CD14-positive monocyte (primary cell): ENCODE data around the gene ACIN1. TPM values are rescaled to one million over a fixed set of nuclear protein-coding genes. Genes with fewer than 3 reads are reported as not detected.

Experiments used
- DNase-seq, 3 donors: peaks; one replicate each; pipeline ENCODE4 v3.0.0-alpha.2; 2011 to 2022
- H2AFZ ChIP-seq: 2 replicates; pipeline ENCODE4 v1.6.0; 2012; ENCODE audit warnings: mild to moderate bottlenecking, low read depth, low read length, inconsistent platforms; ENCODE audit not compliant: insufficient read depth, poor library complexity, severe bottlenecking
- H3K27ac ChIP-seq, 2 donors: 1 replicate in 1 of 2; 2 replicates in 1 of 2; pipeline ENCODE4 v1.5.1; 2012 to 2013; ENCODE audit warnings: low read length in 2 of 2, control low read depth in 1 of 2, inconsistent platforms in 1 of 2, low read depth in 1 of 2, mild to moderate bottlenecking in 1 of 2
- H3K27me3 ChIP-seq, 2 donors: one replicate each; pipeline versions ENCODE4 v1.6.0 to v1.6.1; 2011 to 2013; ENCODE audit warnings: low read length in 2 of 2; ENCODE audit not compliant: control insufficient read depth in 2 of 2, insufficient read depth in 2 of 2
- H3K36me3 ChIP-seq, 2 donors: replicated peaks in 1 of 2; 1 replicate in 1 of 2; 2 replicates in 1 of 2; pipeline versions ENCODE4 v1.5.1 to v1.6.1; 2012 to 2013; ENCODE audit warnings: low read length in 2 of 2, control low read depth in 1 of 2, inconsistent platforms in 1 of 2, mild to moderate bottlenecking in 1 of 2; ENCODE audit not compliant: insufficient read depth in 2 of 2, control insufficient read depth in 1 of 2
- H3K4me1 ChIP-seq, 2 donors: 1 replicate in 1 of 2; 2 replicates in 1 of 2; pipeline versions ENCODE4 v1.5.1 to v1.6.1; 2012 to 2013; ENCODE audit warnings: low read length in 2 of 2, control low read depth in 1 of 2, inconsistent platforms in 1 of 2, mild to moderate bottlenecking in 1 of 2, moderate library complexity in 1 of 2; ENCODE audit not compliant: insufficient read depth in 2 of 2, control insufficient read depth in 1 of 2
- H3K4me2 ChIP-seq: replicated peaks from 2 replicates; pipeline ENCODE3; 2012; ENCODE audit warnings: low read length, moderate library complexity, mild to moderate bottlenecking; ENCODE audit not compliant: poor library complexity, severe bottlenecking; ENCODE audit errors: extremely low read depth
- H3K4me3 ChIP-seq, 3 experiments: fragments of 200-600 bp in 1 of 3; sonication (generic) in 1 of 3; replicated peaks in 1 of 3; 1 replicate in 2 of 3; 2 replicates in 1 of 3; pipeline ENCODE4 v1.5.1; 2011 to 2013; ENCODE audit warnings: low read length in 3 of 3, mild to moderate bottlenecking in 3 of 3, control low read depth in 2 of 3, low read depth in 2 of 3, inconsistent platforms in 1 of 3, moderate library complexity in 1 of 3
- H3K79me2 ChIP-seq: 2 replicates; pipeline ENCODE4 v1.6.0; 2012; ENCODE audit warnings: mild to moderate bottlenecking, control low read depth, inconsistent platforms, low read length, moderate library complexity; ENCODE audit not compliant: insufficient read depth
- H3K9ac ChIP-seq: 2 replicates; pipeline ENCODE4 v1.6.0; 2017; ENCODE audit warnings: low read length, mild to moderate bottlenecking; ENCODE audit not compliant: insufficient read depth, poor library complexity, severe bottlenecking
- H3K9me3 ChIP-seq, 2 donors: replicated peaks in 1 of 2; 1 replicate in 1 of 2; 2 replicates in 1 of 2; pipeline versions ENCODE4 v1.5.1 to v1.6.1; 2012 to 2013; ENCODE audit warnings: low read length in 2 of 2, control low read depth in 1 of 2; ENCODE audit not compliant: control insufficient read depth in 1 of 2, insufficient read depth in 1 of 2
- H4K20me1 ChIP-seq: 2 replicates; pipeline ENCODE4 v1.6.0; 2012; ENCODE audit warnings: mild to moderate bottlenecking, low read length, control low read depth, moderate library complexity; ENCODE audit not compliant: insufficient read depth
- H3K27ac Mint-ChIP-seq, 7 donors: one replicate each; pipeline ENCODE4 v1.8.0; 2020; ENCODE audit warnings: mild to moderate bottlenecking in 7 of 7, mixed read lengths in 7 of 7, moderate library complexity in 6 of 7, inconsistent platforms in 2 of 7
- H3K27me3 Mint-ChIP-seq, 3 donors: one replicate each; pipeline ENCODE4 v1.8.0; 2021 to 2022; ENCODE audit warnings: low read depth in 3 of 3, mild to moderate bottlenecking in 3 of 3, mixed read lengths in 3 of 3, moderate library complexity in 3 of 3, inconsistent platforms in 1 of 3
- H3K36me3 Mint-ChIP-seq, 2 donors: one replicate each; pipeline ENCODE4 v1.8.0; 2020; ENCODE audit warnings: mixed read lengths in 2 of 2, inconsistent platforms in 1 of 2, mild to moderate bottlenecking in 1 of 2
- H3K4me1 Mint-ChIP-seq: one replicate; pipeline ENCODE4 v1.8.0; 2020; ENCODE audit warnings: mild to moderate bottlenecking, mixed read lengths
- H3K4me3 Mint-ChIP-seq, 2 donors: one replicate each; pipeline ENCODE4 v1.8.0; 2020; ENCODE audit warnings: mild to moderate bottlenecking in 2 of 2, mixed read lengths in 2 of 2, moderate library complexity in 1 of 2
- H3K9me3 Mint-ChIP-seq, 7 donors: one replicate each; pipeline ENCODE4 v1.8.0; 2020 to 2022; ENCODE audit warnings: mixed read lengths in 7 of 7, mild to moderate bottlenecking in 6 of 7, moderate library complexity in 6 of 7, inconsistent platforms in 2 of 7
- WGBS: methylation state at CpG from one replicate; pipeline ENCODE4 v1.1.5; 2013; ENCODE audit warnings: missing lambda C conversion rate; ENCODE audit not compliant: insufficient coverage; 5-methylcytosine and 5-hydroxymethylcytosine counted together
- intact Hi-C, 2 donors: fragments of 100-400 bp; cut with micrococcal nuclease; formaldehyde crosslinking; loops; one replicate each; pipeline versions ENCODE4 v1.15.0 to v1.15.1; 2023
- polyA plus RNA-seq, 3 donors: library from polyadenylated mRNA; depleted of rRNA in 1 of 3; unstranded in 2 of 3; stranded (reverse) in 1 of 3; fragments of 300-500 nt in 2 of 3; fragments of >200 nt in 1 of 3; fragmentation: Illumina TruSeq in 2 of 3; gene quantifications; 1 replicate in 2 of 3; 2 replicates in 1 of 3; pipeline ENCODE4 v1.2.3, GENCODE V29; 2012 to 2021
- TF ChIP-seq, protein P1 (sequence below): fragments of 200-600 bp; IDR thresholded peaks from one replicate; pipeline ENCODE4 v1.8.0; 2022; ENCODE audit warnings: antibody characterized with exemption, mild to moderate bottlenecking

ACIN1 gene
- polyA plus RNA-seq, 3 donors: 2.8 to 159 (median 5.4) TPM

DNA sequence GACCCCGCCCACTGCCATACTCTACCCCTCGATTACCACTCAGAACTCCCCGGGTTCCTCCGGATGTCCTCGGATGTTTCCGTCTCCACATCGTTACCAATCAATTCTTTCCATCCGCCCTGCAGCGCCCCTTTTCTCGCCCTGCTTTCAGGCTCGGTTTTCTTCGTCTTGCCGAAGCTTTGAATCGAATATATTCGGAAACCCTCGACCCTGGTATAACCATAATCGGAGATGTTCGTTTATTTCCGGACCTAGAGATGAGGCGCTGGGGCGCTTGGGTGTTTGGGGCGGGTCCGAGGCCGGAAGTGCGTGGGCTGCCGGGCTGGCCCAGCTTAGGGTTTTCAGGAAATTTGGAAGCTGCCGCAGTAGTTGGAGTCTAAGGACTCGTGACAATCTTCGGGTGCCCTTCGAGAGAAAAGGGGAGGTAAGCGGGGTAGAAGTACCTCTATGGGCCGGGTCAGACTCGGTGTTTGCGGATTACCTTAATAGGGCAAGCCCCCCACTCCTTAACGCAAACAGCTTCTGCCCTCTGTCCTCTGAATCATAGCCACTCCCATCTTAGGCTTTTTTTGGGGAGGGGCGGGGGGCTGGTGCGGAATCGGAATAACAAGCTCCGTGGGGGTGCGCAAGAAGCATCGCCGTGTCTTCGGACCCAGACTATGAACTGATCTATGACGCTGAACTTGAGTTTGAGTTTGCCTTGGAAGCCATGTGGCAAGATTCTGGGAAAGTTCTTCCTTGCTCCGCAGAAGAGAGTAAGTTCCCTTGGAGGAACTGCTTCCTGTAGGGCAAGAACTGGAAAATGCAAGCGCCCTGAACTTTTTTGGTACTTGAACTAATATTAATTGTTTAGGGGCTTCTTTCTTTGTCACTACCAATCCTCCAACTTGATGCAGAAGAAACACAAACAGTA is 516 bp upstream of the ACIN1 start, which contains the start of gene C14orf119:
Gene C14orf119, plus strand, starts transcription at position 310 of the 913 bp plus-strand sequence. CDS start 2,154 bp downstream, outside the sequence.
- Histone ChIP-seq H3K4me2 (peak within 1 kb of the TSS; percentile 88), H3K36me3 (peaks cover 44 to 55% of the 10 kb centered on the region in 2 donors), H3K27ac (peak within 1 kb of the TSS; percentile 95 to 96), H3K4me1 (peaks cover 21 to 35% of the 10 kb centered on the region in 2 donors), H3K9ac (peak within 1 kb of the TSS; percentile 98), H4K20me1 (peaks cover 61% of the 10 kb centered on the region), H3K79me2 (peaks cover 88% of the 10 kb centered on the region), H2AFZ (peak within 1 kb of the TSS; percentile 89), H3K9me3 (no peaks in the 10 kb centered on the region), H3K27me3 (no peaks in the 10 kb centered on the region), H3K4me3 (peak within 1 kb of the TSS; percentile 80 to 98 (median 88))
- H3K4me1 Mint-ChIP-seq: peaks cover 21% of the 10 kb centered on the region
- H3K27ac Mint-ChIP-seq: no peak within 1 kb of the TSS
- H3K9me3 Mint-ChIP-seq: no peaks in the 10 kb centered on the region
- WGBS: under 1% methylated on average over 29 of the region's 46 CpGs
- H3K36me3 Mint-ChIP-seq: peaks cover 46 to 51% of the 10 kb centered on the region in 2 donors
- intact Hi-C loops: loop anchor here (5.0 to 10.0 kb wide), 2 partner anchors 189 to 227 kb away; partner anchors contain the start of genes HOMEZ (in 1 of the 2) and PABPN1 (in 1 of the 2)
- DNase-seq: peak; percentile 100
- TF ChIP-seq, protein P1, sequence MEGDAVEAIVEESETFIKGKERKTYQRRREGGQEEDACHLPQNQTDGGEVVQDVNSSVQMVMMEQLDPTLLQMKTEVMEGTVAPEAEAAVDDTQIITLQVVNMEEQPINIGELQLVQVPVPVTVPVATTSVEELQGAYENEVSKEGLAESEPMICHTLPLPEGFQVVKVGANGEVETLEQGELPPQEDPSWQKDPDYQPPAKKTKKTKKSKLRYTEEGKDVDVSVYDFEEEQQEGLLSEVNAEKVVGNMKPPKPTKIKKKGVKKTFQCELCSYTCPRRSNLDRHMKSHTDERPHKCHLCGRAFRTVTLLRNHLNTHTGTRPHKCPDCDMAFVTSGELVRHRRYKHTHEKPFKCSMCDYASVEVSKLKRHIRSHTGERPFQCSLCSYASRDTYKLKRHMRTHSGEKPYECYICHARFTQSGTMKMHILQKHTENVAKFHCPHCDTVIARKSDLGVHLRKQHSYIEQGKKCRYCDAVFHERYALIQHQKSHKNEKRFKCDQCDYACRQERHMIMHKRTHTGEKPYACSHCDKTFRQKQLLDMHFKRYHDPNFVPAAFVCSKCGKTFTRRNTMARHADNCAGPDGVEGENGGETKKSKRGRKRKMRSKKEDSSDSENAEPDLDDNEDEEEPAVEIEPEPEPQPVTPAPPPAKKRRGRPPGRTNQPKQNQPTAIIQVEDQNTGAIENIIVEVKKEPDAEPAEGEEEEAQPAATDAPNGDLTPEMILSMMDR: no peak
- no peaks in the 10 kb centered on the region for H3K27me3 Mint-ChIP-seq
- H3K4me3 Mint-ChIP-seq: no peak within 1 kb of the TSS

DNA sequence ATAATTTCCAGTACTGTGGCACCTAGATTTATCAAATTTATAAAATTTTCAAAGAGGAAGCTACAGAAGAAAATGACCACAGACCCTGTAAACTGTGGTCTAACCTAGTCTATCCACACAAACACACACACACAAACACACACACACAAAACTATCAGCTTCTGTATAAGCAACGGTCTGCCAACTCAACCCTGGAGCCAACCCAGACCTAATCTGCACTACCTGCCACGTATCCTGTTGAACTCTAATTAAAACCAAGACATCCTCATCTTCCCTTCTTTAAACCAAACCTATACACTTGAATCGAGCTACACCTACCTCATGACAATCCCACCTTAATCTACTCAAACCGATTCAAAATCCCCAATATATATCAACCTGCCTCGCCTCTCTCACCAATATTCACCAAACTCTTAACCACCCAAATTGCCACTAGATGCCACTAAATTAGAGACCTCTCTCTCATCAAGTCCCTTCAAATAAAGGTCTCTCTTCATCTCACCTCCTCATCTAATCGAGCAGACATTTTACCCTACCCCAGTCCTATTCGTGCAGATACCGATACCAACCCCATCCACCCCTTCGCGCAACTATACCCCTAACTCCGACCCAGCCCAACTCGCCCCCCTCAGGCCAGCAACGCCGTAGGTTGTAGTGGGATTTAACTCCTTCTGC is 808 bp downstream of the ACIN1 start:
- TF ChIP-seq, protein P1: no peak
- no peak overlapping the region for H3K27ac Mint-ChIP-seq
- H3K9me3 Mint-ChIP-seq: no peaks in the 10 kb centered on the region
- no peak for DNase-seq
- H3K4me2 ChIP-seq: peak overlapping the region; percentile 88
- peaks cover 52 to 59% of the 10 kb centered on the region in 2 donors for H3K36me3 Mint-ChIP-seq
- no peaks in the 10 kb centered on the region for H3K27me3 Mint-ChIP-seq
- H3K4me3 ChIP-seq: peak overlapping the region; percentile 80 to 98 (median 88)
- H3K36me3 ChIP-seq: peaks cover 56 to 63% of the 10 kb centered on the region in 2 donors
- H3K9ac ChIP-seq: peak overlapping the region; percentile 98
- peaks cover 95% of the 10 kb centered on the region for H3K79me2 ChIP-seq
- no peaks in the 10 kb centered on the region for H3K9me3 ChIP-seq
- H2AFZ ChIP-seq: peak overlapping the region; percentile 89
- H4K20me1 ChIP-seq: peaks cover 72% of the 10 kb centered on the region
- WGBS: 2% methylated on average over 5 of the region's 14 CpGs
- H3K27ac ChIP-seq: peak overlapping the region; percentile 95 to 96
- intact Hi-C loops: loop anchor here in 1 of 2 donors (10.0 kb wide), 1 partner anchor 191 kb away; the partner anchor contains the start of gene HOMEZ
- no peak overlapping the region for H3K4me3 Mint-ChIP-seq
- peaks cover 19% of the 10 kb centered on the region for H3K4me1 Mint-ChIP-seq
- H3K4me1 ChIP-seq: peaks cover 21 to 35% of the 10 kb centered on the region in 2 donors
- H3K27me3 ChIP-seq: no peaks in the 10 kb centered on the region
